Measurements from ENCODE around the gene FBN3.
A peak's percentile ranks its signal among the peaks of the same experiment; 100 is the strongest.
"Not testable (repeated sequence)": the region's sequence is repeated elsewhere in the genome, so short reads cannot be mapped to it uniquely, and the experiment has no call there.

The FBN3 gene

GRCh38 chr19:8149261-8150094 is at the start of gene FBN3:
FBN3 (minus strand) TSS chr19:8149592; CDS start chr19:8147480, 2,112 bp downstream.
- no peak for FAIRE-seq

DNA sequence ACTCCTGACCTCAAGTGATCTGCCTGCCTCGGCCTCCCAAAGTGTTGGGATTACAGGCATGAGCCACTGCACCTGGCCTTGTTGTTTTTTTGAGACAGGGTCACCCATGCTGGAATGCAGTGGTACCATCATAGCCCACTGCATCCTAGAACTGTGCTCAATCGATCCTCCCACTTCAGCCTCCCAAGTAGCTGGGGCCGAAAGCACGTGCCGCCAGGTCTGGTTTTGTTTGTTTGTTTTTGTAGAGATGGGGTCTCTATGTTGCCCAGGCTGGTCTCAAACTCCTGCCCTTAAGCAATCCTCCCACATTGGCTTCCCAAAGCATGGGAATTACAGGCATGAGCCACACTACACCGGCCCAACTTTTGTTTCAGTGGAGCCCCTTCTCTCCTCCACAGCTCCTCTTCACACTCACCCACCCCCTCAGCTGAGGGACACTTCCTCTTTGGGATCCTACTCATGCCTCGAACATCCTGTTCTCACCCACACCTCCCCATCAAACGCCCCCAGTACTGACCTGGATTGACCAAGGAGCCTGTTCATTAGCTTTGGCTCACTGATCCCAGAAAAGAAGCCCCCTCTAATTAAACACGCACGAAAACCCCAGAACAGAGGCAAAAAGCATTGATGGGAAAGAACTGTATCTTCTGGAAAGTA is 47.0 kb upstream of the FBN3 start:
- no peak for FAIRE-seq

- FAIRE-seq: no peak
Observed at GRCh38 chr19:8194528-8195267, 45.3 kb upstream of the FBN3 start.

DNA sequence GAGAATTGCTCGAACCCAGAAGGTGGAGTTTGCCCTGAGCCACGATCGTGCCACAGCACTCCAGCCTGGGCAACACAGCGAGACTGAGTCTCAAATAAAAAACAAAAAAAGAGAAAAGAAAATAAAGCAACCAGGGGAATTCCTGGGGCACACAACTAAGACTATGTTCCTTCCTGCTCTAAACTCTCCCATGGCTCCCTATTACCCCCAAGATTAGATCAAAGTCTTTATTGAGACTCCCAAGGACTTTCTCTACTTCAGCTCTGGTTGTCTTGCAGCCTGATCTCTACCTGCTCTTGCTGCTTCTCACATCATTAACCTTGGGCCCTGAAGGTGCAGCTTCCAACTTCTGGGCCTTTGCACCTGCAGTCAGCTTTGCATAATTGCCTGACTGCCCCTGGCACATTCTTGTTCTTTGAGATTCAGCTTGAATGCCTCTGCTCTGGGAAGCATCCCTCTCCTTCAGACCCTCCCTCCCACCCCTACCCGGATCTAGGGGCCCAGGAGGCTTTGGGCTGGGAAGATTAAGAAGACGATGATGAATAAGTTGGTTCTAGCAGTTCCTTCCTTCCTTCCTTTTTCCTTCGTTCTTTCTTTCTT is 42.9 kb upstream of the FBN3 start:
- FAIRE-seq: no peak

DNA sequence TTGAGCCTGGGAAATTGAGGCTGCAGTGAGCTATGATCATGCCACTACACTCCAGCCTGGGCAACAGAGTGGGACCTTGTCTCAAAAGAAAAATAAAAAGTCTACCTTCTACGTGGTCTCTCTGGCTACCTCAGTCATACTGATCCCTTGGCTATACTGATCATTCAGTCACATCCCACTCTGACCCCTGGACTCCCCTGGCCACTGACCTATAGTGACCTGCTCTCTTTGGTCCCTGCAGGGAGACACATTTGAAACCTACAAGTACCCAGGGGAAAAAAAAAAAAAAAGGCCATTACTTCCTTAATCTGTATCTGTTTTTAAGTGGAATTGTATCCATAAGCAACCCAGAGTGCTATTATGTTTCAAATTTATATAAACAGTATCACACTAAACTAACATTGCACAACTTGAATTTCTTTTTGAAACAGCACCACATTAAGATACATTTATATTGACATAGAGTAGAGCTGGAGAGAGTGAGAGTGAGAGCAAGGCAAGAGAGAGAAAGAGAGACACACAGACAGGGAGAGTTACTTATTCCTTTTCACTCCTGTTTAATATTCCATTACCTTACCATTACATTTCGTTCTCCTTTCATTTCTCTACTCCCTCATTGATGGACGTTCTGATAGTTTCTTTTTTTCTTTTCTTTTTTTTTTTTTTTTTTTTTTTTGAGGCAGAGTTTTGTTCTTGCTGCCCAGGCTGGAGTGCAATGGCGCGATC is 36.1 kb upstream of the FBN3 start:
- FAIRE-seq: no peak

DNA sequence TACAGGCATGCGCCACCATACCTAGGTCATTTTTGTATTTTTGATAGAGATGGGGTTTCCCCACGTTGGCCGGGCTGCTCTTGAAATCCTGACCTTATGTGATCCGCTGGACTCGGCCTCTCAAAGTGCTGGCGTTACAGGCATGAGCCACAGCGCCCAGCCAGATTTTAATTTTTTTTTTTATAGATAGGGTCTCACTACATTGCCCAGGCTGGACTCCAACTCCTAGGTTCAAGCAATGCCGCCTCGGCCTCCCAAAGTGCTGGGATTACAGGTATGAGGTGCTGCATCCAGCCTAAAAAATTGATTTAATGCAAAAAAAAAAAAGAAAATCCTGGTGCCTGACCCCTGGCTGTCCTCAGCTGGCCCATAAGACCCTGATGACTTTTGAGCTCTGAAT is 34.9 kb upstream of the FBN3 start:
- no peak for FAIRE-seq

DNA sequence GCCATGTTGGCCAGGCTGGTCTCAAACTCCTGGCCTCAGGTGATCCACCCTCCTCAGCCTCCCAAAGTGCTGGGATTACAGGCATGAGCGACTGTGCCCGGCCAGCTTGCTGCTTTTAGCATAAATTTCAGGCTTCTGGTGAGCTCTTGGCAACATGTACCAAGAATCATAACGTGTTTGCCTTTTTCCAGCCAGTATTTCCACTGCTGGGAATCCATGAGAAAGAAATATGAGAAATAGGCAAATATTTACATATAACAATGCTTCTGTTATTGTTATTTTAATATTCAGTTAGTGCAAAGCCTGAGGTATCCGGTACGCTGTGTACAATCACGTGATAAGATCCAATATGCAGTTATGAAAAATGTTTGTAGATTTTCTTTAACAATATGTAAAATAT is 30.6 kb upstream of the FBN3 start:
- no peak for FAIRE-seq

GRCh38 chr19:8174706-8175105 is 25.3 kb upstream of the FBN3 start:
- no peak for FAIRE-seq

GRCh38 chr19:8168537-8168936 is 19.1 kb upstream of the FBN3 start:
- FAIRE-seq: no peak

GRCh38 chr19:8167985-8168384 is 18.6 kb upstream of the FBN3 start:
- FAIRE-seq: no peak

DNA sequence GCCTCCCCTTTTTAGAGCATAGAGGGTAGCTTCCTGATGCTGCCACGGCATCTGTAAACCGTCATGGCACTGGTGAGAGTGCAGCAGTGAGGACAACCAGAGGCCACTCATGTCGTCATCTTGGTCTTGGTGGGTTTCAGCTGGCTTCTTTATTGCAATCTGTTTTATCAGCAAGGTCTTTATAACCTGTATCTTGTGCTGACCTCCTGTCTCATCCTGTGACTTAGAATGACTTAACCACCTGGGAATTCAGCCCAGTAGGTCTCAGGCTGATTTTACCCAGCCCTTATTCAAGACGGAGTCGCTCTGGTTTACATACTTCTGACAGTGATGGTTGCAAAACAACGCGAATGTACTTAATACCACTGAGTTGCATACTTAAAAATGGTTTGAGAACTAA is 14.4 kb upstream of the FBN3 start:
- FAIRE-seq: no peak

DNA sequence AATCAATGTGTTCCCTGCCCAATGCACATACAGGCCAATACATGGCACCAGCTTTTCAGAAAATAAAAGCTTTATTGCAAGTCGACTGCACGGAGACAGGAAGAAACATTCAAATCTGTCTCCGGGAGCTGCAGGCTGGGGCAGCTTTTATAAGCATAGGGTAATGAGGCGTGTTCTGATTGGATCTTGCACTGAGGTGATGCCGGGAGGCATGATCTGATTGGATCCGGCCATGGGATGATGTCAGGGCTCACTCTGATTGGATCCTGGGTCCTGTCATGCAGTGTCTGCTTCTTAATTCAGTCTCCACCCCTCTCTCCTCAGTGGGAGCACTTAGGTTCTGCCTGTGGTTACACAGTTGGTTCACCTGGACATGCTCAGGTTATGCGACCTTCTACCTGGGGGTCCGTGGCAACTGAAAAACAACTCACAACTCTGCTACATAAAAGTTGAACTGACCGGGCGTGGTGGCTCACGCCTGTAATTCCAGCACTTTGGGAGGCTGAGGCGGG is 11.8 kb upstream of the FBN3 start:
- FAIRE-seq: no peak

DNA sequence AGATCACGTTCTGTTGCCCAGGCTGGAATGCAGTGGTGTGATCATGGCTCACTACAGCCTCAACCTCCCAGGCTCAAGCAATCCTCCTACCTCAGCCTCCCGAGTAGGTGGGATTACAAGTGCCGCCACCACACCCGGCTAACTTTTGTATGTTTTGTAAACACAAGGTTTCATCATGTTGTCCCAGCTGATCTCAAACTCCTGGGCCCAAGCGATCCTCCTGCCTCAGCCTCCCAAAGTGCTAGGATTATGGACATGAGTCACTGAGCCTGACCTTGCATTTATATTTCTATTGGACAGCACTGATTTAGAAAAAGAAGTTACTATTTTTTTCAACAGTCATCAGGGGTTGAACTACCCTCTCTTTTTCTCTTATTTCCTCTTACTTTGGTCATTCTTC is 9.9 kb upstream of the FBN3 start:
- FAIRE-seq: not testable (repeated sequence)

DNA sequence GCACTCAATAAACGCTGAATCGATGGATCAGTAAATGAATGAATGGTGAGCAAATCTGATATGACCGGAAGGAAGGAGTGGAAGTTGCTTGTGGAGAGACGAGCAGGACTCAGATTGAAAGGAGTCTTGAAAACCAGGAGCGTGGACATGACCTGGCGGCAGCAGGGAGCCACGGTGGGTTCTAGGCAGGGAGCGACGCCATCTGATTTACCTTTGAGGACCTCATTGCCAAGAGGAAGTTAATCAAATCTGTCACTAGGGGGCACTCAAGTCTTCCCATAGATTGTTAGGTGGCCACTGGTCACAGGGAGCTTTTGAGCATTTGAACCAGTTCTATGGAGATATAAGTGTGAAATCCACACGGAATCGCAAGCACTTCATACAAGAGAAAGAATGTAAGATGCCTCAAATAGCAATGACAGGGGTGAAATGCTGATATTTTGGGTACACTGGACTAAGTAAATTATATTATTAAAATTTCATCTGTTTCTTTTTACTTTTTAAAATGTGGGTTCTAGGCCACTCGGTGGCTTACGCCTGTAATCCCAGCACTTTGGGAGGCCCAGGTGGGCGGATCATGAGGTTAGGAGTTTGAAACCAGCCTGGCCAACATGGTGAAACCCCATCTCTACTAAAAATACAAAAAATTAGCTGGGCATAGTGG is 9.2 kb upstream of the FBN3 start:
- peak; percentile 62 for FAIRE-seq

DNA sequence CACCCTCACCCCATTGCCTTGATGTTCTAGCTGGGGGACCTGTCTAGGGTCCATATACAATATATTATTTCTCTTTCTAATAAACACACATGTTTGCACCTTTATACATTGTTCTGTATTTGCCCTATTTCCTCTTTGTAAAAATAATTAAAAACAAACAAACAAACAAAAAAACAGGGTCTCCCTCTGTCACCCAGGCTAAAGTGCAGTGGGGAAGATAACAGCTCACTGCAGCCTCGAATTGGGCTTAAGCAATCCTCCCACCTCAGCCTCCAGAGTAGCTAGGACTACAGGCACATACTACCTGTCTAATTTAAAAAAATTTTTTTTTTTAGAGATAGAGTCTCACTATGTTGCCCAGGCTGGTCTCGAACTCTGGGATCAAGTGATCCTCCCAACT is 5.9 kb upstream of the FBN3 start:
- FAIRE-seq: no peak

DNA sequence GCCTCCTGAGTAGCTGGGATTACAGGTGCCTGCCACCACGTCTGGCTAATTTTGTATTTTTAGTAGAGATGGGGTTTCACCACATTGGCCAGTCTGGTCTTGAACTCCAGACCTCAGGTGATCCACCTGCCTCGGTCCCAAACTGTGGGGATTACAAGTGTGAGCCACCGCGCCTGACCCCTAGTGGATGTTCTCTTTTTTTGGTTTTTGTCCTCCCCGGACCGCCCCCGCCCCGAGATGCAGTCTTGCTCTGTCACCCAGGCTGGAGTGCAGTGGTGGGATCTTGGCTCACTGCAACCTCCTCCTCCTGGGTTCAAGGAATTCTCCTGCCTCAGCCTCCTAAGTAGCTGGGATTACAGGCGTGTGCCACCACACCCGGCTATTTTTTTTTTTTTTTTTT is 4.6 kb upstream of the FBN3 start:
- not testable (repeated sequence) for FAIRE-seq

GRCh38 chr19:8151767-8152035 is 2.3 kb upstream of the FBN3 start:
- FAIRE-seq: no peak

DNA sequence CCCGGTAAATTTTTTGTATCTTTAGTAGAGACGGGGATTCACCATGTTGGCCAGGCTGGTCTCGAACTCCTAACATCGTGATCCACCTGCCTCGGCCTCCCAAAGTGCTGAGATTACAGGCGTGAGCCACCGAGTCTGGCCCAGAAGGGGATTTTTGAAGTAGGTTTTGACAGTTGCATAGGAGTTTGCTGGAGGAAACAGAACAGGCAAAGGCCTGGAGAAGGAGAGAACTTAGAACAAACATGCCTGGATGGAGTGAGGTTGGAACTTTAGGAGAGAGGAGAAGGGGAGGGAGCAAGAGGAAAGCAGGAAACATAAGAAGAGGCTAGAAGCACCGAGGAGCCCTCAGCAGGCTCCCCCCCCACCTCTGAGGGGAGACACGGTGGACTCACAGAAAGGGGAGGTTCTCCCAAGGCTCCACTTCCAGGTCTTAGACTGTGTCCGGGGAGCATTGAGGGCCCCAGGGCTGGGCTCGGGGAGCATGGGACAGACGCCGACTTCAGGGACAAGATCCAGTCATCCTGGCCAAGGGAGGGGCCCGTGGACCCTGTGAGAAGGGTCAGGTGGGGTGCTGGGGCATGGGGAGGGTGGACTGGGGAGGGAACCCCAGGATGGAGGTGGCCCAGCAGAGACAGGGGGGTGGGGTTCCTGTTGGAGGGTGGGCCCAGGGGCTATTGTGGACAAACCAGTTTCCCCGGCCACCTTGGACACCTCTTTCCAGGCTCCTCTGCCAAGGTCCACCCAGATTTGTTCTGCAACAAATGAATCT is 1.8 kb upstream of the FBN3 start:
- FAIRE-seq: no peak

- no peak for FAIRE-seq
Observed at GRCh38 chr19:8150178-8150865, 930 bp upstream of the FBN3 start.

DNA sequence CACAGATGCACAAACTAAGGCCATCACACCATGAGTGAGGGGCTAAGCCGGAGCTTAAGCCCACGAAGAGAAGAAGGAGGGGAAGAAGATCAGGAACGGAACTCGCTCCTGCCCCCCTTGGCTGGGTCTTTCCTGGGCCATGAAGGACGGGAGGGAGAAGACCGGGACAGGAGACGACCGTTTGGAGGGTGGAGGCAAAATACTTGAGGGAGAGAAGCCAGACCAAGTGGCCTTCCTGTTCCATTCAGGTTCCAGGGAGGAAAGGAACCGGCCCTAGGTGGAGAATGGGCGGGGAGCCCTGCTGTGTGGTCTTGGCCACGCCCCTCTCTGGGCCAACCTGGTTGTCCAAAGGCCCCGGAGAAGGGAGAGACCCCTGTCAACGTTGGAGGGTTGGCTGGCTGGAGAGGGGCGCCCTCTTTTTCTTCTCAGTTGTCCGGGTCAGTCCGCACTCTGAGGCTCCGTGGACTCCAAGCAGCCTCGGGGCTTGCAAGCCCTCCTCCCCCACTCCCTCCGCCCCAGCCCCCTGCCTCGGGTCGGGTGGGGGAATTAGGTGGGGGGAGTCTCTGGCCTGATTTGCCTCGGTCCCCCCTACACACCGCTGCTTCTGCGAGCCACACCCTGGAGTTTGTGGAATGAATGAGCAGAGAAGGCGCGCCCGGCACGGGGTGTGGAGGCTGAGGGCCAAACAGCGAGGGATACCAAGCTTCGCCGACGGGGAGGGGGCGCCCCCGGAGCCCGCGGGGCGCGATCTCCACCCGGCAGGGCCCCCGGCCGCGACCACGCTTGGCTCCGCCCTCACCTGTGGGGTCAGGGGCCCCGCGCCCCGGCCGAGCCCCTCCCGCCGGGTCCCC is 757 bp downstream of the FBN3 start:
- no peak for FAIRE-seq
